ENCODE measurements around the gene ADSS1.

DNA sequence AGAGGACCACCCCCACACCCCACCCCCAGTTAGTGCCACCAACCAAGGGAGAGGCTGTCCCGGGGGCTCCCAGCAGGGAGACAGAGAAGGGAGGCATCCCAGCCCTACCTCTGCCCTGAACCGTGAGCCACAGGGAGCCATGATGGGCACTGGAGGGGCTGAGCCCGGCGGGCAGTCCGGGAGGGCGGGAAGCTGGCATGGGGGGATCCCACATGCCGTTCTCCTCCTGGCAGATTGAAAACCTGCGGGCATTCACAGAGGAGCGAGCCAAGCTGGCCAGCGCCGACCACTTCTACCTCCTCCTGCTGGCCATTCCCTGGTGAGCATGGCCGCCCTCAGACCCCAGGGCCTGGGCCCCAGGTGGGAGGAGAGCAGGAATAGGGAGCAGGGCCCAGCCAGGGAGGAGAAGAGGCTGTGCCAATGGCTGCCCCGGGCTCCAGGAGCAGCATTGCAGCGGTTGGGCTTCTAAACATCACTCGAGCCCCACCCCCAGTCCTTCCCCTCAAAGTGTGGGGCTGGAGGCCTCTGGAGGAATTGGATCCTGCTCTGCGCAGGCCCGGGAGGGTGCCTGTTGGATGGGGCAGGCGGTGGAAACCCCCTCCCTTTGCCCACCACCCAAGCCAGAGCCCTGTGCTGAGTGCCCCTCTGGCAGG lies 14.5 kb upstream of the ADSS1 start:
- TF ChIP-seq, protein P1, sequence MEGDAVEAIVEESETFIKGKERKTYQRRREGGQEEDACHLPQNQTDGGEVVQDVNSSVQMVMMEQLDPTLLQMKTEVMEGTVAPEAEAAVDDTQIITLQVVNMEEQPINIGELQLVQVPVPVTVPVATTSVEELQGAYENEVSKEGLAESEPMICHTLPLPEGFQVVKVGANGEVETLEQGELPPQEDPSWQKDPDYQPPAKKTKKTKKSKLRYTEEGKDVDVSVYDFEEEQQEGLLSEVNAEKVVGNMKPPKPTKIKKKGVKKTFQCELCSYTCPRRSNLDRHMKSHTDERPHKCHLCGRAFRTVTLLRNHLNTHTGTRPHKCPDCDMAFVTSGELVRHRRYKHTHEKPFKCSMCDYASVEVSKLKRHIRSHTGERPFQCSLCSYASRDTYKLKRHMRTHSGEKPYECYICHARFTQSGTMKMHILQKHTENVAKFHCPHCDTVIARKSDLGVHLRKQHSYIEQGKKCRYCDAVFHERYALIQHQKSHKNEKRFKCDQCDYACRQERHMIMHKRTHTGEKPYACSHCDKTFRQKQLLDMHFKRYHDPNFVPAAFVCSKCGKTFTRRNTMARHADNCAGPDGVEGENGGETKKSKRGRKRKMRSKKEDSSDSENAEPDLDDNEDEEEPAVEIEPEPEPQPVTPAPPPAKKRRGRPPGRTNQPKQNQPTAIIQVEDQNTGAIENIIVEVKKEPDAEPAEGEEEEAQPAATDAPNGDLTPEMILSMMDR (IDR thresholded peaks at IDR 0.05), result no peak
- no peak for TF ChIP-seq POLR2A (IDR thresholded peaks at IDR 0.05)

All from Peyer's patch (tissue), 4 donors.